ENCODE measurements around the gene CELF6.
A peak's percentile ranks its signal among the peaks of the same experiment; 100 is the strongest.

CELF6 gene

DNA sequence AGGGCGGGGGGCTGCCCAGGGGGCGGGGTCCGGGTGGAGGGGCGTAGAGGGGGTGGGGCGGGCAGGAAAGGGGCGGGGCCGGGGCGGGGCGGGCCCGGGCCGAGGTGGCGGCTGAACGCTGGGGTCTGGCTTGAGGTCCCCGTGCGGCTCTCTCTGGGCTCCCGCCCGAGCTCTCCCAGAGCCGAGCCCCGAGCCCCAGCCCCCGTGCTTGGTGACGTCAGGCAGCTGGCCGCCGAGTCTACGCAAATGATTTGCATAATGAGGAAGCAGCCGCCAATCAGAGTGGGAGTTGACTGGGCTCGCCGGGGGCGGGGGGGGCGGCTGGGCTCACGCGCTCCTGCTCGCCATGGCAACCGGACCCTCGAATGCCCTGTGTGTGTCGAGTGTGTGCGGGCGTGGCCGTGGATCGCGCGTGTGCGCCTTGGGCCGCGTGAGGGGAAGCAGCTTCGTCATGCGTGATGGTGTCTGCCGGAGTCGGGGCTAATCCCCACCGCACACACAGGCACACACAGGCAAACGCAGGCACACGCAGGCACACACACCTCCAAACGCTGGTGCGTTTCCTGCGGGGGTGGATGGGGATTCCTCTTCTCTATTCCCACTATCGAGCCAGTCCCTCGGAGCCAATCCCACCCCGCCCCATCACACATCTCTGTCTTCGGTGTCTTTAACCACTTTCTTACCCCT, at the start of gene CELF6:
Gene CELF6, minus strand, starts transcription at position 173 of the 687 bp plus-strand sequence. CDS start 283 bp downstream, outside the sequence.
- peak; percentile 70 for ATAC-seq (ENCODE audit: low read depth)
- Histone ChIP-seq H3K27ac (ENCODE audit: poor library complexity, severe bottlenecking) (no peak within 1 kb of the TSS), H3K4me1 (ENCODE audit: insufficient read depth, poor library complexity, severe bottlenecking) (peaks cover 6% of the 10 kb centered on the region), H3K36me3 (ENCODE audit: low read depth) (no peaks in the 10 kb centered on the region), H3K27me3 (ENCODE audit: insufficient read depth, poor library complexity, severe bottlenecking) (no peaks in the 10 kb centered on the region), H3K4me3 (ENCODE audit: severe bottlenecking) (peak within 1 kb of the TSS; percentile 34), H3K9me3 (ENCODE audit: severe bottlenecking) (peaks cover 4% of the 10 kb centered on the region)
- TF ChIP-seq, protein P1, sequence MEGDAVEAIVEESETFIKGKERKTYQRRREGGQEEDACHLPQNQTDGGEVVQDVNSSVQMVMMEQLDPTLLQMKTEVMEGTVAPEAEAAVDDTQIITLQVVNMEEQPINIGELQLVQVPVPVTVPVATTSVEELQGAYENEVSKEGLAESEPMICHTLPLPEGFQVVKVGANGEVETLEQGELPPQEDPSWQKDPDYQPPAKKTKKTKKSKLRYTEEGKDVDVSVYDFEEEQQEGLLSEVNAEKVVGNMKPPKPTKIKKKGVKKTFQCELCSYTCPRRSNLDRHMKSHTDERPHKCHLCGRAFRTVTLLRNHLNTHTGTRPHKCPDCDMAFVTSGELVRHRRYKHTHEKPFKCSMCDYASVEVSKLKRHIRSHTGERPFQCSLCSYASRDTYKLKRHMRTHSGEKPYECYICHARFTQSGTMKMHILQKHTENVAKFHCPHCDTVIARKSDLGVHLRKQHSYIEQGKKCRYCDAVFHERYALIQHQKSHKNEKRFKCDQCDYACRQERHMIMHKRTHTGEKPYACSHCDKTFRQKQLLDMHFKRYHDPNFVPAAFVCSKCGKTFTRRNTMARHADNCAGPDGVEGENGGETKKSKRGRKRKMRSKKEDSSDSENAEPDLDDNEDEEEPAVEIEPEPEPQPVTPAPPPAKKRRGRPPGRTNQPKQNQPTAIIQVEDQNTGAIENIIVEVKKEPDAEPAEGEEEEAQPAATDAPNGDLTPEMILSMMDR (IDR thresholded peaks at IDR 0.05; ENCODE audit: poor library complexity, severe bottlenecking), result no peak
- peak; percentile 88 for DNase-seq (ENCODE audit: low spot score)

DNA sequence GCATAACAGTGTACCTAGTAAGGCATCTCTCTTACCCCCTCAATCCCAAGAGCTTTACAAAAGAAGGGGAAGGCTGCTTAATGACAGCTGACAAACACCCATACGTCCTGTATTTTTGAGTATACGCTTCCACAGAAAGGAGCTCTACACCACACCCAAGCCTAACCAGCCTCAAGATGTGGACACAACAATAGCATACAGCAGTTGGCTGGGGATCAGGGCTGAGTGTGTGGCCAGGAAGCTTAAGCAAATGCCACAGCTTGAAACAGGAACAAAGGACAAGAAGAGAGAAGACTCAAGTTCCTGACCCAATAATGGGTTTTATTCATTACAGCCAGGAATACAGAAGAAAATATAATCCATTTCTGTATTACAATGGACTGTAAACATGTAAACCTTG, 48.9 kb upstream of the CELF6 start:
- H3K4me3 ChIP-seq (ENCODE audit: severe bottlenecking), result no peak overlapping the region

DNA sequence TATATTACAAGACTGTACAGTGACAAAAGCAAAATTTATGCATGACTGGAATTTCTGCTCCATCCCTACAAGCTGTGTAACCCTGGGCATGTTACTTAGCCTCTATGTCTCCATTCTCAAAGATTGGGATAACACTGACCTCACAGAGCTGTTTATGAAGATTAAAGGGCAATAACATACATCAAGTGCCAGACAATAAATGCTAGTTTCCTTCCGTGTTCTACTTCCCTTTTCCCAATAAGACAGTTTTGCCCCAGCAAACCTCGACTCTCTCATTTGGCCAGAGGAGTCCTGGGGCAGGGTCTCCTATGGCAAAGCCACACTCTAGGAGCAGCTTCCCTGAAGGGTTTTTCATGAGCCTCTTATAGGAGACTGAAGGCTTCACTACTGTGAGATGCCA, 48.4 kb upstream of the CELF6 start:
- no peaks in the 10 kb centered on the region for H3K9me3 ChIP-seq (ENCODE audit: severe bottlenecking)
- no peaks in the 10 kb centered on the region for H3K27me3 ChIP-seq (ENCODE audit: insufficient read depth, poor library complexity, severe bottlenecking)
- no peak for ATAC-seq (ENCODE audit: low read depth)
- H3K4me3 ChIP-seq (ENCODE audit: severe bottlenecking), result no peak overlapping the region
- no peaks in the 10 kb centered on the region for H3K4me1 ChIP-seq (ENCODE audit: insufficient read depth, poor library complexity, severe bottlenecking)
- TF ChIP-seq, protein P1 (IDR thresholded peaks at IDR 0.05; ENCODE audit: poor library complexity, severe bottlenecking), result no peak
- no peak for DNase-seq (ENCODE audit: low spot score)
- peaks cover 9% of the 10 kb centered on the region for H3K36me3 ChIP-seq (ENCODE audit: low read depth)
- H3K27ac ChIP-seq (ENCODE audit: poor library complexity, severe bottlenecking), result no peak overlapping the region

More for the DNA sequence above, 48.9 kb upstream of the CELF6 start:
- H3K27me3 ChIP-seq (ENCODE audit: insufficient read depth, poor library complexity, severe bottlenecking), result no peaks in the 10 kb centered on the region
- peaks cover 9% of the 10 kb centered on the region for H3K36me3 ChIP-seq (ENCODE audit: low read depth)
- no peaks in the 10 kb centered on the region for H3K4me1 ChIP-seq (ENCODE audit: insufficient read depth, poor library complexity, severe bottlenecking)
- no peak for ATAC-seq (ENCODE audit: low read depth)
- H3K9me3 ChIP-seq (ENCODE audit: severe bottlenecking), result no peaks in the 10 kb centered on the region
- no peak for DNase-seq (ENCODE audit: low spot score)
- TF ChIP-seq, protein P1 (IDR thresholded peaks at IDR 0.05; ENCODE audit: poor library complexity, severe bottlenecking), result no peak
- no peak overlapping the region for H3K27ac ChIP-seq (ENCODE audit: poor library complexity, severe bottlenecking)

DNA sequence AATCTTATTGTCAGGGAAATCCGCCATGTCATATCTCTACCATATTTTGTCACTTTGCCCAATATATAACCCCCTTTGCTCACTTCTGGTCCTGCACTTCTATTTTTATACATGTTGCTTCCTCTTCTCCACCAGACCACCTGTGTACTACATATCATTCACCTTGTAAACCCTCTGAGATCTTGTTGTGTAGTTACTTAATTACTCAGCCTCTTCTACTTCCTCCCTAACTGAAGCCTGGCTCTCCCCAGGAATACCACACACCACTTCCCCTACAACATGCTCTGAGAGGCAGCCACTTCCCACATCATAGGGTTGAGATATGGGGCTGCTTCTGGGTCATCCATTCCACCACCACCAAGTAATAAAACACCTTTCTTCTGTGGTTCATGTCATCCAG, 45.9 kb upstream of the CELF6 start:
- Histone ChIP-seq H3K9me3 (ENCODE audit: severe bottlenecking) (no peaks in the 10 kb centered on the region), H3K4me3 (ENCODE audit: severe bottlenecking) (no peak overlapping the region), H3K27me3 (ENCODE audit: insufficient read depth, poor library complexity, severe bottlenecking) (no peaks in the 10 kb centered on the region), H3K27ac (ENCODE audit: poor library complexity, severe bottlenecking) (no peak overlapping the region), H3K36me3 (ENCODE audit: low read depth) (peaks cover 9% of the 10 kb centered on the region), H3K4me1 (ENCODE audit: insufficient read depth, poor library complexity, severe bottlenecking) (no peaks in the 10 kb centered on the region)
- DNase-seq (ENCODE audit: low spot score), result no peak
- TF ChIP-seq, protein P1 (IDR thresholded peaks at IDR 0.05; ENCODE audit: poor library complexity, severe bottlenecking), result no peak
- ATAC-seq (ENCODE audit: low read depth), result no peak

DNA sequence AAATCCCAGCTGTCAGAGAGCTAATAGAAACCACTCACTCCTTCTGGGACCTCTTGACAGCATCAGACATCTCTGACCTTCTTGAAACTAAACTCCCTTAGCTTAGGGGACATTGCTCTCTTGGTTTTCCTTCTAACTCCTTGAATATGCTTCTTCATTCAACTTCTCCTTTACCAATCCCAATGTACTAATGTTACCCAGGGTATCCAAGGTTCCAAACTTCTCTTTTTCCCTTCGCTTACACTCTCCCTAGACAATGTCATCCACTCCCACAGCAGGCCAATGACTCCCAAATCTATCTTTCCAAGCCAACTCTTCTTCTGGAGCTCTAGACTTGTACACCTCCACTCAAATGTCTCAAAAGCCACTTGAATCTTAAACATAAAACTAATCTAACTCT, 41.2 kb upstream of the CELF6 start:
- no peaks in the 10 kb centered on the region for H3K9me3 ChIP-seq (ENCODE audit: severe bottlenecking)
- H3K27me3 ChIP-seq (ENCODE audit: insufficient read depth, poor library complexity, severe bottlenecking), result no peaks in the 10 kb centered on the region
- no peak overlapping the region for H3K27ac ChIP-seq (ENCODE audit: poor library complexity, severe bottlenecking)
- ATAC-seq (ENCODE audit: low read depth), result no peak
- peaks cover 11% of the 10 kb centered on the region for H3K4me1 ChIP-seq (ENCODE audit: insufficient read depth, poor library complexity, severe bottlenecking)
- no peaks in the 10 kb centered on the region for H3K36me3 ChIP-seq (ENCODE audit: low read depth)
- DNase-seq (ENCODE audit: low spot score), result no peak
- TF ChIP-seq, protein P1 (IDR thresholded peaks at IDR 0.05; ENCODE audit: poor library complexity, severe bottlenecking), result no peak
- no peak overlapping the region for H3K4me3 ChIP-seq (ENCODE audit: severe bottlenecking)
